Lower leg skin (tissue), 3 donors: ENCODE results near the gene NPB.

Experiments
- POLR2A ChIP-seq, 2 donors: fragments of 450-650 bp; IDR thresholded peaks; one replicate each; pipeline ENCODE4 v1.6.1; 2016 to 2017; ENCODE audit warnings: antibody characterized with exemption in 2 of 2, mild to moderate bottlenecking in 1 of 2, moderate library complexity in 1 of 2
- TF ChIP-seq, protein P1 (sequence below), 3 donors: fragments of 450-650 bp; IDR thresholded peaks; one replicate each; pipeline ENCODE4 v1.5.1; 2016; ENCODE audit warnings: antibody characterized with exemption in 3 of 3, mild to moderate bottlenecking in 3 of 3, moderate library complexity in 2 of 3

DNA sequence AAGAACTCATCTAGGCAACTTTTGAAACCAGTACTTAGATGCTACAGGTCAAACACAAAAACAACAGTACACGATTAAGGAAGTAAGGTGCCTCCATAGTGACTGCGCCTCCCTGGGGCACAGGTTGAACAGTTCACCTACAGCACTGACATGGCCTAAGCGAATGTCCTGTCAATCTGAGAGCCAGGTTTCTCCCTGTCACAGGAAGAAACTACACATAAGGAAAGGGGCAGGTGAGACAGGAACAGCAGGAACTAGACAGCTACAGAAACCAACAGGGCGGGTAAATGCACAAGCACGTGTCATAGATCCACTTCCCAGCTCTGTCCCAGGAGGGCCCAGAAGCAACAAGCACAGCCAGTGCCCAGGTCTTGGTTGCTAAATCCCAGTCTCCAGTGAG, 22.9 kb upstream of the NPB start:
- TF ChIP-seq, protein P1, sequence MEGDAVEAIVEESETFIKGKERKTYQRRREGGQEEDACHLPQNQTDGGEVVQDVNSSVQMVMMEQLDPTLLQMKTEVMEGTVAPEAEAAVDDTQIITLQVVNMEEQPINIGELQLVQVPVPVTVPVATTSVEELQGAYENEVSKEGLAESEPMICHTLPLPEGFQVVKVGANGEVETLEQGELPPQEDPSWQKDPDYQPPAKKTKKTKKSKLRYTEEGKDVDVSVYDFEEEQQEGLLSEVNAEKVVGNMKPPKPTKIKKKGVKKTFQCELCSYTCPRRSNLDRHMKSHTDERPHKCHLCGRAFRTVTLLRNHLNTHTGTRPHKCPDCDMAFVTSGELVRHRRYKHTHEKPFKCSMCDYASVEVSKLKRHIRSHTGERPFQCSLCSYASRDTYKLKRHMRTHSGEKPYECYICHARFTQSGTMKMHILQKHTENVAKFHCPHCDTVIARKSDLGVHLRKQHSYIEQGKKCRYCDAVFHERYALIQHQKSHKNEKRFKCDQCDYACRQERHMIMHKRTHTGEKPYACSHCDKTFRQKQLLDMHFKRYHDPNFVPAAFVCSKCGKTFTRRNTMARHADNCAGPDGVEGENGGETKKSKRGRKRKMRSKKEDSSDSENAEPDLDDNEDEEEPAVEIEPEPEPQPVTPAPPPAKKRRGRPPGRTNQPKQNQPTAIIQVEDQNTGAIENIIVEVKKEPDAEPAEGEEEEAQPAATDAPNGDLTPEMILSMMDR (IDR thresholded peaks at IDR 0.05): no peak
- no peak for TF ChIP-seq POLR2A (IDR thresholded peaks at IDR 0.05)
